LNCaP clone FGC (cell line): ENCODE results near the gene CD19.
"Not testable (repeated sequence)": the region's sequence is repeated elsewhere in the genome, so short reads cannot be mapped to it uniquely, and the experiment has no call there.

Experiments used
- DNase-seq: peaks from one replicate; pipeline ENCODE4 v3.0.0-alpha.2; 2011; ENCODE audit warnings: low read depth
- H3K4me3 ChIP-seq: 2 replicates; pipeline ENCODE4 v1.5.1; 2011; ENCODE audit warnings: mild to moderate bottlenecking, low read depth, low read length, control low read depth
- CTCF ChIP-seq: IDR thresholded peaks from 2 replicates; pipeline ENCODE4 v1.5.1; 2012; ENCODE audit warnings: mild to moderate bottlenecking; ENCODE audit not compliant: control insufficient read depth, insufficient read depth; ENCODE audit errors: extremely low read depth

Gene CD19

GRCh38 chr16:28931801-28932225 lies at the start of gene CD19:
CD19 (plus strand) TSS chr16:28931971; CDS start chr16:28932001, 30 bp downstream.
- no peak for DNase-seq
- no peak for TF ChIP-seq CTCF
- H3K4me3 ChIP-seq = no peak within 1 kb of the TSS

- no peak for DNase-seq
- H3K4me3 ChIP-seq = no peak overlapping the region
- no peak for TF ChIP-seq CTCF
These were observed 49.1 kb upstream of the CD19 start for GRCh38 chr16:28882551-28883160.

GRCh38 chr16:28883221-28883996 lies 48.4 kb upstream of the CD19 start:
- H3K4me3 ChIP-seq = no peak overlapping the region
- DNase-seq = no peak
- TF ChIP-seq CTCF = no peak

- DNase-seq = no peak
- no peak for TF ChIP-seq CTCF
These were observed 47.7 kb upstream of the CD19 start for GRCh38 chr16:28884045-28884444.

GRCh38 chr16:28886945-28887344 lies 44.8 kb upstream of the CD19 start:
- no peak for DNase-seq
- no peak overlapping the region for H3K4me3 ChIP-seq
- TF ChIP-seq CTCF = no peak

More at GRCh38 chr16:28884045-28884444, 47.7 kb upstream of the CD19 start:
- no peak overlapping the region for H3K4me3 ChIP-seq

GRCh38 chr16:28890355-28890754 lies 41.4 kb upstream of the CD19 start:
- H3K4me3 ChIP-seq, DNase-seq: not testable (repeated sequence)

- no peak overlapping the region for H3K4me3 ChIP-seq
- no peak for TF ChIP-seq CTCF
- no peak for DNase-seq
These were observed 39.5 kb upstream of the CD19 start for GRCh38 chr16:28891964-28892890.
